GM12878 (cell line): ENCODE measurements around the gene KLHL36. TPM values are rescaled to one million over a fixed set of nuclear protein-coding genes. Genes with fewer than 3 reads are reported as not detected.
A peak's percentile ranks its signal among the peaks of the same experiment; 100 is the strongest.

Experiments
- ATAC-seq: fragments of 200-7000 bp; cut with Tn5 transposase; 3 replicates; pipeline ENCODE4 v1.9.1; 2020; ENCODE audit warnings: mild to moderate bottlenecking, moderate library complexity
- BruUV-seq: library from RNA; stranded (reverse); fragments of 400-500 nt; replicated peaks from 2 replicates; lab custom pipeline; 2021; lab: Mats Ljungman, UMichigan
- CTCF ChIA-PET: fragments of 300-600 bp; sonication (Branson Sonifier 250); formaldehyde crosslinking; extraction: SDS; loops from one replicate; lab custom pipeline; 2021; ENCODE audit warnings: inconsistent platforms; lab: Yijun Ruan, JAX
- POLR2A ChIA-PET: fragments of 350-600 bp; formaldehyde crosslinking; extraction: SDS; loops from one replicate; lab custom pipeline; 2021; ENCODE audit warnings: inconsistent platforms; lab: Charles Lee
- RAD21 ChIA-PET: fragments of 300-600 bp; sonication (Branson Sonifier 250); formaldehyde crosslinking; loops from one replicate; lab custom pipeline; 2023; ENCODE audit warnings: antibody characterized with exemption; ENCODE audit not compliant: unreplicated experiment; lab: Charles Lee
- SMC1A ChIA-PET: fragments of 300-600 bp; sonication (Branson Sonifier 250); formaldehyde crosslinking; loops from one replicate; lab custom pipeline; 2023; ENCODE audit not compliant: unreplicated experiment, uncharacterized antibody; lab: Charles Lee
- DNase-seq: peaks from one replicate; pipeline ENCODE4 v3.0.0-alpha.2; 2011; ENCODE audit warnings: low read depth, low spot score
- FAIRE-seq: peaks from 3 replicates; lab custom pipeline; 2011; peaks lifted over from hg19 to GRCh38; lab: Jason Lieb, UNC
- H2AFZ ChIP-seq: 2 replicates; pipeline ENCODE4 v1.6.0; 2011; ENCODE audit warnings: low read depth, low read length, control low read depth; ENCODE audit not compliant: control insufficient read depth
- H3K27ac ChIP-seq: 2 replicates; pipeline ENCODE4 v1.5.1; 2011; ENCODE audit warnings: control low read depth; ENCODE audit not compliant: control insufficient read depth, insufficient read depth
- H3K27me3 ChIP-seq, 2 experiments: replicated peaks in 1 of 2; 2 replicates each; pipeline versions ENCODE4 v1.6.0 to v1.6.1; 2011; ENCODE audit warnings: low read length in 1 of 2; ENCODE audit not compliant: control insufficient read depth in 2 of 2, insufficient read depth in 2 of 2
- H3K36me3 ChIP-seq, 2 experiments: 2 replicates each; pipeline ENCODE4 v1.5.1; 2011; ENCODE audit warnings: low read length in 1 of 2; ENCODE audit not compliant: control insufficient read depth in 2 of 2, insufficient read depth in 2 of 2
- H3K4me1 ChIP-seq: 2 replicates; pipeline ENCODE4 v1.6.1; 2011; ENCODE audit warnings: mild to moderate bottlenecking, low read length, moderate library complexity, mixed read lengths; ENCODE audit not compliant: control insufficient read depth, insufficient read depth
- H3K4me2 ChIP-seq: 2 replicates; pipeline ENCODE4 v1.6.0; 2011; ENCODE audit warnings: control low read depth; ENCODE audit not compliant: control insufficient read depth, insufficient read depth
- H3K4me3 ChIP-seq: fragments of 200-600 bp; sonication (generic); 2 replicates; pipeline ENCODE4 v1.5.1; 2016
- H3K79me2 ChIP-seq: 2 replicates; pipeline ENCODE4 v1.6.0; 2011; ENCODE audit warnings: low read length; ENCODE audit not compliant: control insufficient read depth, insufficient read depth
- H3K9ac ChIP-seq: 2 replicates; pipeline ENCODE4 v1.8.0; 2011; ENCODE audit warnings: low read length, control low read depth, mixed read lengths; ENCODE audit not compliant: control insufficient read depth, insufficient read depth
- H3K9me3 ChIP-seq: replicated peaks from 3 replicates; pipeline ENCODE4 v1.5.1; 2011; ENCODE audit warnings: mild to moderate bottlenecking, low read length; ENCODE audit not compliant: control insufficient read depth, insufficient read depth
- H4K20me1 ChIP-seq: 2 replicates; pipeline ENCODE4 v1.6.0; 2011; ENCODE audit not compliant: control insufficient read depth, insufficient read depth
- ATF3 ChIP-seq: IDR thresholded peaks from 2 replicates; pipeline ENCODE4 v1.6.1; 2011; ENCODE audit warnings: low read depth, mild to moderate bottlenecking, low read length, moderate library complexity, borderline replicate concordance; ENCODE audit errors: extremely low read depth
- FOS ChIP-seq: IDR thresholded peaks from 3 replicates; pipeline ENCODE4 v1.6.1; 2011; ENCODE audit warnings: borderline replicate concordance; ENCODE audit not compliant: insufficient read length; ENCODE audit errors: extremely low read depth
- FOXM1 ChIP-seq: IDR thresholded peaks from 2 replicates; pipeline ENCODE4 v1.6.1; 2012; ENCODE audit warnings: low read depth, mild to moderate bottlenecking, inconsistent platforms, low read length, moderate library complexity
- KAT2A ChIP-seq: conservative IDR thresholded peaks from 2 replicates; pipeline ENCODE4 v1.6.1; 2011; ENCODE audit warnings: low read depth, low read length; ENCODE audit not compliant: control insufficient read depth
- MAX ChIP-seq: IDR thresholded peaks from 2 replicates; pipeline ENCODE4 v1.6.1; 2012; ENCODE audit warnings: low read depth, low read length, improper control_type of control experiment
- POLR2A ChIP-seq: IDR thresholded peaks from 2 replicates; pipeline ENCODE4 v1.6.1; 2011; ENCODE audit warnings: low read depth, mild to moderate bottlenecking, low read length
- POLR2AphosphoS5 ChIP-seq: IDR thresholded peaks from 2 replicates; pipeline ENCODE4 v1.6.1; 2011; ENCODE audit warnings: mild to moderate bottlenecking, low read length, inconsistent platforms
- RAD51 ChIP-seq: fragments of 450-650 bp; IDR thresholded peaks from 2 replicates; pipeline ENCODE4 v1.6.1; 2016; ENCODE audit warnings: moderate library complexity, mild to moderate bottlenecking, inconsistent platforms
- SIN3A ChIP-seq: IDR thresholded peaks from 2 replicates; pipeline ENCODE4 v1.6.1; 2012; ENCODE audit warnings: low read depth, low read length, improper control_type of control experiment
- SREBF1 ChIP-seq: IDR thresholded peaks from 2 replicates; pipeline ENCODE4 v1.6.1; 2012; ENCODE audit warnings: mild to moderate bottlenecking, low read length
- SRF ChIP-seq, 2 experiments: IDR thresholded peaks; 2 replicates each; pipeline ENCODE4 v1.6.1; 2011; ENCODE audit warnings: low read depth in 2 of 2, low read length in 2 of 2, mild to moderate bottlenecking in 1 of 2, moderate library complexity in 1 of 2
- USF2 ChIP-seq: IDR thresholded peaks from 2 replicates; pipeline ENCODE4 v1.6.1; 2011; ENCODE audit warnings: low read depth, low read length, improper control_type of control experiment, borderline replicate concordance
- WGBS: methylation state at CpG from one replicate; pipeline ENCODE4 v1.1.6; 2016; ENCODE audit warnings: low lambda C conversion rate; ENCODE audit not compliant: insufficient replicate concordance, insufficient coverage; ENCODE audit errors: missing lambda C conversion rate; 5-methylcytosine and 5-hydroxymethylcytosine counted together
- in situ Hi-C: fragments of 300-500 bp; cut with MboI; formaldehyde crosslinking; loops from 9 replicates; pipeline ENCODE4 v1.14.3; 2018; ENCODE audit warnings: mixed read lengths
- intact Hi-C: fragments of 100-400 bp; cut with micrococcal nuclease; formaldehyde crosslinking; loops from one replicate; pipeline ENCODE4 v1.14.2; 2022; ENCODE audit not compliant: unreplicated experiment
- polyA plus RNA-seq, 11 experiments: library from polyadenylated mRNA; depleted of rRNA in 4 of 11; unstranded in 6 of 11; stranded (reverse) in 5 of 11; fragments of >200 nt; fragmentation: Nextera tagmentation in 4 of 11; fragmentation: Illumina TruSeq in 1 of 11; extraction: Ambion mirVana in 4 of 11; extraction: Trizol in 1 of 11; gene quantifications; 1 replicate in 1 of 11; 2 replicates in 10 of 11; pipeline versions ENCODE4 v1.2.1 to v1.2.3, GENCODE V29; 2011 to 2016; ENCODE audit warnings: inconsistent platforms in 2 of 11, missing spikeins in 2 of 11, low read depth in 1 of 11
- total RNA-seq, 4 experiments: library from RNA; depleted of rRNA in 3 of 4; stranded (reverse); fragments of >200 nt in 3 of 4; fragmentation: Illumina TruSeq in 1 of 4; extraction: Trizol in 1 of 4; gene quantifications; 2 replicates each; pipeline versions ENCODE4 v1.2.1 to v1.2.3, GENCODE V29; 2013 to 2021
- TF ChIP-seq, protein P1 (sequence below): fragments of 450-650 bp; conservative IDR thresholded peaks from 2 replicates; pipeline ENCODE4 v1.6.1; 2017; ENCODE audit warnings: mild to moderate bottlenecking, moderate library complexity
- TF ChIP-seq, protein P2 (sequence below): fragments of 450-650 bp; IDR thresholded peaks from 2 replicates; pipeline ENCODE4 v1.6.1; 2017; ENCODE audit warnings: borderline replicate concordance

The KLHL36 gene
- total and polyA plus RNA-seq, 10 of the 15 experiments (the other 5 are each of a cell fraction or from before 2014, with no cell fraction given): 2.6 to 45.3 (median 16.8) TPM

DNA sequence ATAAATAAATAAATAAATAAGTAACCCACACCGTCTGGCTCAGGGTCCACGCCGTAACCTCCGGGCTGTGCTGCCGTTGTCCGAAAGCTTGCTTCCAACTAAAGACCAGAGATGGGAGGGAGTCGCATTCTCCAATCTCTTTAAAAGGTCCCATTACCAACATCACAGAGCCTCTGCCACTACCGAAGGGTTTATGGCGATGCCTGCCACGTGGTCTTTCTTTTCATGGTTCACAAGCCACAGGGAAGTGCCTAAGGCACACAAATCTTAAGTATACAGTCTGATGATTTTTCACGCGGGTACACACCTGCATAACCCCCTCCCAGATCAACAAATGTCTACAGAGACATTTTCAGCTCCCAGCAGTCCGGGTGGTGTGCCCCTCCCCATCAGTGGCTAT, 31.8 kb upstream of the KLHL36 start:
- ATAC-seq (peak; percentile 35), DNase-seq (no peak), FAIRE-seq (no peak)
- Histone ChIP-seq H3K9ac (peak overlapping the region; percentile 84), H4K20me1 (peaks cover 9% of the 10 kb centered on the region), H3K27ac (peak overlapping the region; percentile 78), H3K4me1 (peaks cover 40% of the 10 kb centered on the region), H3K4me3 (peak overlapping the region; percentile 99), H3K36me3 (peaks cover 12 to 19% of the 10 kb centered on the region in 2 experiments), H3K4me2 (peak overlapping the region; percentile 92), H3K27me3 (no peaks in the 10 kb centered on the region), H3K79me2 (peaks cover 60% of the 10 kb centered on the region), H2AFZ (no peak overlapping the region), H3K9me3 (no peaks in the 10 kb centered on the region; the same call in 2 of the 3 replicates)
- ChIA-PET POLR2A (interaction anchor here (1.0 to 10.6 kb wide), 7 partner anchors 16 to 113 kb away, joined by 4 to 214 read pairs (median 5); no protein-coding TSS in a partner anchor), SMC1A (interaction anchor here (0.8 to 14.0 kb wide), 11 partner anchors 14 to 111 kb away, joined by 3 to 229 read pairs (median 4); no protein-coding TSS in a partner anchor), RAD21 (interaction anchor here (1.0 to 11.3 kb wide), 8 partner anchors 14 to 110 kb away, joined by 3 to 224 read pairs (median 6); no protein-coding TSS in a partner anchor), CTCF (interaction anchor here (0.9 to 2.7 kb wide), 11 partner anchors 8 to 110 kb away, joined by 3 to 17 read pairs (median 7); no protein-coding TSS in a partner anchor)
- intact Hi-C loops (loop anchor here (2.0 kb wide), 1 partner anchor 102 kb away; no protein-coding TSS in a partner anchor), in situ Hi-C loops (loop anchor here (25.0 kb wide), 1 partner anchor 946 kb away; no protein-coding TSS in a partner anchor)
- WGBS: 2% methylated on average over 13 of the region's 13 CpGs
- no TSS peak for BruUV-seq
- TF ChIP-seq SRF (IDR thresholded peaks at IDR 0.05; ENCODE audit: low read depth in 2 of 2, low read length in 2 of 2) (no peak), SIN3A (peak; percentile 58; the same call in 1 of the 2 replicates), POLR2A (no peak), FOS (no peak), KAT2A (no peak), FOXM1 (no peak), USF2 (peak; percentile 21; the same call in 1 of the 2 replicates), POLR2AphosphoS5 (peak; percentile 27; the same call in 1 of the 2 replicates), RAD51 (peak; percentile 69), ATF3 (no peak), SREBF1 (no peak), MAX (peak; percentile 82)
- TF ChIP-seq, protein P1, sequence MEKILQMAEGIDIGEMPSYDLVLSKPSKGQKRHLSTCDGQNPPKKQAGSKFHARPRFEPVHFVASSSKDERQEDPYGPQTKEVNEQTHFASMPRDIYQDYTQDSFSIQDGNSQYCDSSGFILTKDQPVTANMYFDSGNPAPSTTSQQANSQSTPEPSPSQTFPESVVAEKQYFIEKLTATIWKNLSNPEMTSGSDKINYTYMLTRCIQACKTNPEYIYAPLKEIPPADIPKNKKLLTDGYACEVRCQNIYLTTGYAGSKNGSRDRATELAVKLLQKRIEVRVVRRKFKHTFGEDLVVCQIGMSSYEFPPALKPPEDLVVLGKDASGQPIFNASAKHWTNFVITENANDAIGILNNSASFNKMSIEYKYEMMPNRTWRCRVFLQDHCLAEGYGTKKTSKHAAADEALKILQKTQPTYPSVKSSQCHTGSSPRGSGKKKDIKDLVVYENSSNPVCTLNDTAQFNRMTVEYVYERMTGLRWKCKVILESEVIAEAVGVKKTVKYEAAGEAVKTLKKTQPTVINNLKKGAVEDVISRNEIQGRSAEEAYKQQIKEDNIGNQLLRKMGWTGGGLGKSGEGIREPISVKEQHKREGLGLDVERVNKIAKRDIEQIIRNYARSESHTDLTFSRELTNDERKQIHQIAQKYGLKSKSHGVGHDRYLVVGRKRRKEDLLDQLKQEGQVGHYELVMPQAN: 0 out of 2 replicates have a peak, but pooled peaks have one; percentile 42
- TF ChIP-seq, protein P2, sequence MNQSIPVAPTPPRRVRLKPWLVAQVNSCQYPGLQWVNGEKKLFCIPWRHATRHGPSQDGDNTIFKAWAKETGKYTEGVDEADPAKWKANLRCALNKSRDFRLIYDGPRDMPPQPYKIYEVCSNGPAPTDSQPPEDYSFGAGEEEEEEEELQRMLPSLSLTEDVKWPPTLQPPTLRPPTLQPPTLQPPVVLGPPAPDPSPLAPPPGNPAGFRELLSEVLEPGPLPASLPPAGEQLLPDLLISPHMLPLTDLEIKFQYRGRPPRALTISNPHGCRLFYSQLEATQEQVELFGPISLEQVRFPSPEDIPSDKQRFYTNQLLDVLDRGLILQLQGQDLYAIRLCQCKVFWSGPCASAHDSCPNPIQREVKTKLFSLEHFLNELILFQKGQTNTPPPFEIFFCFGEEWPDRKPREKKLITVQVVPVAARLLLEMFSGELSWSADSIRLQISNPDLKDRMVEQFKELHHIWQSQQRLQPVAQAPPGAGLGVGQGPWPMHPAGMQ: no peak
